Heart left ventricle (tissue), 13 donors: Measurements from ENCODE around the gene MPHOSPH8.

Experiments used
- CTCF ChIP-seq, 12 donors: fragments of 200-600 bp; sonication (generic) in 4 of 12; IDR thresholded peaks; one replicate each; pipeline versions ENCODE4 v1.5.0 to v1.8.0; 2018 to 2022; ENCODE audit warnings: antibody characterized with exemption in 12 of 12, mild to moderate bottlenecking in 5 of 12
- POLR2A ChIP-seq, 2 donors: fragments of 450-650 bp; IDR thresholded peaks; one replicate each; pipeline ENCODE4 v1.6.1; 2017; ENCODE audit warnings: antibody characterized with exemption in 2 of 2, mild to moderate bottlenecking in 2 of 2, moderate library complexity in 2 of 2
- donor health status: ischemic (EF 13 %, LVEDD 7.1; RV severe dilation, severe dysfunction).
- donor health status: DM: no; HTN: yes; CAD: no.
- donor health status: DM: no; HTN: no; CAD: no.
- donor health status: ischemic (EF 25% LVEDD 6.9; RV normal size, moderate dysfunction).
- donor health status: ischemic (EF 25% LVEDD 5.7; RV mildly dilated, moderate dysfunction).
- donor health status: ischemic (EF 35%, LVEDD 5.7; RV mildly dilated, moderate dysfunction).
- donor health status: nonischemic (EF 11% LVEDD 7.7; RV severe dilation, severe dysfunction).
- donor health status: DM: yes; HTN: yes; CAD: no.
- donor health status: PGD.
- donor health status: ischemic (EF 29% LVEDD 5.4; RV normal size, mild dysfunction).
- donor health status: nonischemic (EF 23%, LVEDD 6.1; RV moderate dilation, normal function).

- no peak for TF ChIP-seq CTCF (IDR thresholded peaks at IDR 0.05)
- TF ChIP-seq POLR2A (IDR thresholded peaks at IDR 0.05): no peak
Observed at GRCh38 chr13:19606737-19607136, 26.7 kb upstream of the MPHOSPH8 start.
